ENCODE results near the gene SARM1. TPM values are rescaled to one million over a fixed set of nuclear protein-coding genes. Genes with fewer than 3 reads are reported as not detected.
A peak's percentile ranks its signal among the peaks of the same experiment; 100 is the strongest.

The SARM1 gene
- total and polyA plus RNA-seq, 2 of the 8 experiments (the other 6 are each of a cell fraction or from before 2014, with no cell fraction given): 5.8 to 9.2 TPM

DNA sequence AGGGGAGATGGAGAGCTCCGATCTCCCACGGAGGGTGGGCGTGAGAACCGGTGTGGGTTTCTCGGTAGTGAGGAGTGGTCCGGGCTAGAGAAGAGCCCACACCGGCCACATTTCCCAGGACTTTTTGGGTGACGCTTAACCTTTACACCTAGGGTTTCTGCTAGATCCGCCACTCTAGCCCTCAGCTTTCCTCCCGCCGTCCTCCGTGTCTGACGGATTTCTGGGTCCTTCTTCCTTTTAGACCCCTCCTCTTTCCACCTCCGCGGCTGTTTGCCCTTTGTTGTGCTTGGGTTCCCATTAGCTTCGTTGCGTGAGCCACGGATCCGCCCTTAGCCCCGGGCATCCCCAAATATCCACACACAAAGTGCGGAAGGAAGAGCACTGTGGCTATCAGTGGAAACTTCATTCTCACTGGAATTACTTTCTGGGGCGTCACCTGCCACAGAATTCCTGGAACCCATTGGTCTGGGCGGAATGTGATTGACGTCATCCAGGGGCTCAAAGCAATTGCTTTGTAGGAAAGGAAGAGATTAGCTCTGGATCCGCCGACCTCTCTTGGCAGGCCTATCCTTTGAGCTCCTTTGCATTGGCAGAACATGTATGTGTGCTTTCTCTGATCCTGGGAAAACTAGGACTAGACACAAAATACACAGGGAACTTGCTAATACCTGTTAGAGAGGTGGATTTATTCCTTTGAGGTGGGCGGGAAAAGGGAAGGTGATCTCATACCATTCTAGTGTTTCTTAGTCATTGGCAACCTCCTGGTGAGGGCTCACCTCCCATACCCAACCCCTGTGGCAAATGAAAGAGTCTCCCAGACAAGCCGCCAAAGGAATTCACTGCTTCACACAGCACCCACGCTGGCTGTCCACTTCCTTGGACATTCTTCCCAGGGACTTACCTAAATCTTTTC lies 35.3 kb upstream of the SARM1 start:
- H2BK20ac ChIP-seq (ENCODE audit: low read length): no peak overlapping the region
- H3K79me1 ChIP-seq (ENCODE audit: low read depth, low read length): peaks cover 16% of the 10 kb centered on the region
- H3K23me2 ChIP-seq (ENCODE audit: low read depth, low read length): peaks cover 10% of the 10 kb centered on the region; the same call in 1 of the 2 replicates
- no peak overlapping the region for H3K23ac ChIP-seq (ENCODE audit: insufficient read length)
- H3K27ac ChIP-seq (ENCODE audit: low read depth, low read length): peak overlapping the region; percentile 72
- peaks cover 0 to 13% of the 10 kb centered on the region in 2 experiments; a peak in 2 of 4 replicates for H3K79me2 ChIP-seq (ENCODE audit: control insufficient read depth in 1 of 2, insufficient read depth in 2 of 2, low read length in 2 of 2)
- H3K14ac ChIP-seq (ENCODE audit: insufficient read length): no peak overlapping the region
- ChIA-PET CTCF (ENCODE audit: partially characterized antibody) (interaction anchor here (0.7 to 1.9 kb wide), 11 partner anchors 9 to 85 kb away, joined by 3 to 7 read pairs (median 4); partner anchors contain the start of gene VTN), POLR2A (ENCODE audit: partially characterized antibody) (interaction anchor here (0.9 to 2.9 kb wide), 16 partner anchors 8 to 274 kb away, joined by 3 to 19 read pairs (median 7); partner anchors contain the start of genes POLDIP2, SEBOX and TMEM97)
- H3K18ac ChIP-seq (ENCODE audit: extremely low read depth, low read length): no peak overlapping the region; the same call in 1 of the 2 replicates
- peak overlapping the region; percentile 68 to 83 (median 78) for H3K9ac ChIP-seq (replicated peaks in 1 of 4; ENCODE audit: extremely low read depth in 1 of 4, low read depth in 3 of 4, low read length in 3 of 4)
- H2BK120ac ChIP-seq (replicated peaks; ENCODE audit: low read depth, low read length): no peak overlapping the region
- peaks cover 0 to 10% (median 8%) of the 10 kb centered on the region in 4 experiments; a peak in 6 of 7 replicates for H3K4me1 ChIP-seq (replicated peaks in 1 of 4; ENCODE audit: control insufficient read depth in 3 of 4, insufficient read depth in 4 of 4, low read length in 3 of 4)
- H4K5ac ChIP-seq (ENCODE audit: insufficient read length, low read depth, low read length): no peak overlapping the region
- H2AFZ ChIP-seq (ENCODE audit: low read length): peak overlapping the region; percentile 70
- no peak overlapping the region for H3K4ac ChIP-seq (replicated peaks; ENCODE audit: insufficient read length, low read depth, low read length)
- H4K91ac ChIP-seq (replicated peaks; ENCODE audit: insufficient read length, low read length): peak overlapping the region; percentile 38
- peak overlapping the region; percentile 66; the same call in 1 of the 2 replicates for H4K8ac ChIP-seq (ENCODE audit: extremely low read depth, insufficient read depth, low read length)
- no peaks in the 10 kb centered on the region for H3K27me3 ChIP-seq (replicated peaks in 1 of 4; ENCODE audit: control insufficient read depth in 3 of 4, extremely low read depth in 1 of 4, insufficient read depth in 3 of 4, low read length in 3 of 4)
- H4K20me1 ChIP-seq (replicated peaks in 1 of 2; ENCODE audit: control insufficient read depth in 1 of 2, insufficient read depth in 2 of 2, low read length in 2 of 2): peaks cover 2% of the 10 kb centered on the region in 2 experiments
- WGBS, 2 experiments (ENCODE audit: extremely low coverage in 1 of 2, insufficient coverage in 1 of 2, insufficient read length in 1 of 2, insufficient replicate concordance in 2 of 2, low coverage in 1 of 2, low lambda C conversion rate in 2 of 2, missing lambda C conversion rate in 1 of 2): 5% methylated on average over 25 of the region's 29 CpGs; no CpG with 5 or more reads in 1 of the 2 experiments
- H3K4me2 ChIP-seq (ENCODE audit: insufficient read depth in 1 of 2, low read depth in 2 of 2, low read length in 2 of 2): peak overlapping the region; percentile 90 to 91
- H3K4me3 ChIP-seq (ENCODE audit: extremely low read depth in 1 of 4, insufficient read depth in 2 of 4, low read depth in 3 of 4, low read length in 4 of 4): peak overlapping the region; percentile 87 to 95 (median 92)
- peak overlapping the region; percentile 77 for H2BK5ac ChIP-seq (ENCODE audit: low read depth, low read length)
- peak overlapping the region; percentile 38 for H3K56ac ChIP-seq (replicated peaks; ENCODE audit: insufficient read length, low read depth, low read length)
- DNase-seq (ENCODE audit: low read depth in 1 of 2, low spot score in 2 of 2) (peak in 1 of 2 experiments; percentile 70), FAIRE-seq (peak; percentile 57)
- H2AK5ac ChIP-seq (ENCODE audit: low read depth, low read length): no peak overlapping the region
- H2BK15ac ChIP-seq (ENCODE audit: low read length): no peak overlapping the region
- H3K36me3 ChIP-seq (ENCODE audit: control insufficient read depth in 2 of 4, insufficient read depth in 4 of 4, low read length in 3 of 4): peaks cover 0 to 3% (median under 1%) of the 10 kb centered on the region in 4 experiments; a peak in 4 of 8 replicates
- H3K9me3 ChIP-seq (ENCODE audit: insufficient read depth in 2 of 2, low read depth in 1 of 2, low read length in 1 of 2): no peaks in the 10 kb centered on the region
- no peak overlapping the region for H2BK12ac ChIP-seq (ENCODE audit: low read depth, low read length)
- TF ChIP-seq, protein P1, sequence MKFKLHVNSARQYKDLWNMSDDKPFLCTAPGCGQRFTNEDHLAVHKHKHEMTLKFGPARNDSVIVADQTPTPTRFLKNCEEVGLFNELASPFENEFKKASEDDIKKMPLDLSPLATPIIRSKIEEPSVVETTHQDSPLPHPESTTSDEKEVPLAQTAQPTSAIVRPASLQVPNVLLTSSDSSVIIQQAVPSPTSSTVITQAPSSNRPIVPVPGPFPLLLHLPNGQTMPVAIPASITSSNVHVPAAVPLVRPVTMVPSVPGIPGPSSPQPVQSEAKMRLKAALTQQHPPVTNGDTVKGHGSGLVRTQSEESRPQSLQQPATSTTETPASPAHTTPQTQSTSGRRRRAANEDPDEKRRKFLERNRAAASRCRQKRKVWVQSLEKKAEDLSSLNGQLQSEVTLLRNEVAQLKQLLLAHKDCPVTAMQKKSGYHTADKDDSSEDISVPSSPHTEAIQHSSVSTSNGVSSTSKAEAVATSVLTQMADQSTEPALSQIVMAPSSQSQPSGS (IDR thresholded peaks at IDR 0.05; ENCODE audit: low read length): peak; percentile 95
- TF ChIP-seq CREB1 (IDR thresholded peaks at IDR 0.05) (peak; percentile 83), RBBP5 (IDR thresholded peaks at IDR 0.05; ENCODE audit: borderline replicate concordance, low read depth, low read length) (0 out of 2 replicates have a peak, but pooled peaks have one; percentile 18), SAP30 (IDR thresholded peaks at IDR 0.05; ENCODE audit: insufficient read depth, insufficient replicate concordance, low read length) (peak; percentile 32), CHD2 (IDR thresholded peaks at IDR 0.05; ENCODE audit: low read length) (no peak), PHF8 (conservative IDR thresholded peaks at IDR 0.05; ENCODE audit: low read depth, low read length) (peak; percentile 14), SIN3A (conservative IDR thresholded peaks at IDR 0.05 in 1 of 2, IDR thresholded peaks at IDR 0.05 in 1 of 2; ENCODE audit: low read depth in 1 of 2, low read length in 2 of 2) (peak; percentile 48 to 72; a peak in 1 of 4 replicates), KDM5A (IDR thresholded peaks at IDR 0.05; ENCODE audit: low read length) (no peak)

Data from H1 (cell line).